Neural progenitor cell (in vitro differentiated cells): Measurements from ENCODE around the gene LGALS4. TPM values are rescaled to one million over a fixed set of nuclear protein-coding genes. Genes with fewer than 3 reads are reported as not detected.
"Not testable (repeated sequence)": the region's sequence is repeated elsewhere in the genome, so short reads cannot be mapped to it uniquely, and the experiment has no call there.

ENCODE experiments used
- DNase-seq: peaks from one replicate; pipeline ENCODE4 v3.0.0-alpha.2; 2016; ENCODE audit warnings: low spot score
- H2AFZ ChIP-seq: fragments of 200-600 bp; sonication (generic); replicated peaks from 2 replicates; pipeline ENCODE4 v1.6.1; 2016; ENCODE audit warnings: antibody characterized with exemption
- H3F3A ChIP-seq: fragments of 200-600 bp; sonication (generic); 2 replicates; pipeline ENCODE4 v1.6.1; 2016; ENCODE audit warnings: antibody characterized with exemption, low read depth
- H3K27ac ChIP-seq: fragments of 200-600 bp; sonication (generic); 2 replicates; pipeline ENCODE4 v1.5.1; 2016; ENCODE audit warnings: mild to moderate bottlenecking
- H3K27me3 ChIP-seq: fragments of 200-600 bp; sonication (generic); 2 replicates; pipeline ENCODE4 v1.6.1; 2016; ENCODE audit warnings: mild to moderate bottlenecking, moderate library complexity
- H3K36me3 ChIP-seq: fragments of 200-600 bp; sonication (generic); 2 replicates; pipeline ENCODE4 v1.5.1; 2016
- H3K4me1 ChIP-seq: fragments of 200-600 bp; sonication (generic); 2 replicates; pipeline ENCODE4 v1.6.1; 2016; ENCODE audit warnings: mixed run types
- H3K4me2 ChIP-seq: fragments of 200-600 bp; sonication (generic); 2 replicates; pipeline ENCODE4 v1.6.1; 2016
- H3K4me3 ChIP-seq: fragments of 200-600 bp; sonication (generic); 2 replicates; pipeline ENCODE4 v1.5.1; 2016
- H3K79me2 ChIP-seq: fragments of 200-600 bp; sonication (generic); 2 replicates; pipeline ENCODE4 v1.6.1; 2016; ENCODE audit warnings: low read depth
- H3K9ac ChIP-seq: fragments of 200-600 bp; sonication (generic); 2 replicates; pipeline ENCODE4 v1.6.1; 2016
- H3K9me3 ChIP-seq: fragments of 200-600 bp; sonication (generic); 2 replicates; pipeline ENCODE4 v1.5.1; 2016; ENCODE audit warnings: low read depth
- H4K20me1 ChIP-seq: fragments of 200-600 bp; sonication (generic); 2 replicates; pipeline ENCODE4 v1.6.1; 2016; ENCODE audit warnings: low read depth
- H3K27ac Mint-ChIP-seq: 3 replicates; pipeline ENCODE4 v1.8.0; 2021; ENCODE audit warnings: mixed read lengths
- H3K27me3 Mint-ChIP-seq: 2 replicates; pipeline ENCODE4 v1.8.0; 2022; ENCODE audit warnings: low read depth, mild to moderate bottlenecking, inconsistent platforms, moderate library complexity, mixed read lengths; ENCODE audit not compliant: insufficient read depth
- H3K36me3 Mint-ChIP-seq: 3 replicates; pipeline ENCODE4 v1.8.0; 2021; ENCODE audit warnings: mixed read lengths
- H3K4me1 Mint-ChIP-seq: 3 replicates; pipeline ENCODE4 v1.8.0; 2021; ENCODE audit warnings: mixed read lengths
- H3K4me3 Mint-ChIP-seq: 3 replicates; pipeline ENCODE4 v1.8.0; 2021; ENCODE audit warnings: mild to moderate bottlenecking, moderate library complexity, mixed read lengths
- H3K9me3 Mint-ChIP-seq: 3 replicates; pipeline ENCODE4 v1.8.0; 2020; ENCODE audit warnings: mixed read lengths
- EZH2 ChIP-seq: fragments of 200-600 bp; sonication (generic); IDR thresholded peaks from 2 replicates; pipeline ENCODE4 v1.6.1; 2017; ENCODE audit warnings: antibody characterized with exemption, mild to moderate bottlenecking, moderate library complexity
- EZH2phosphoT487 ChIP-seq: fragments of 200-600 bp; sonication (generic); IDR thresholded peaks from 2 replicates; pipeline ENCODE4 v1.6.1; 2017; ENCODE audit warnings: antibody characterized with exemption
- small RNA-seq: library from RNA; depleted of rRNA; stranded (forward); fragments of <200 nt; gene quantifications from one replicate; pipeline ENCODE3, GENCODE V24; 2015
- total RNA-seq: library from RNA; depleted of rRNA; stranded (reverse); fragments of >200 nt; gene quantifications from 2 replicates; pipeline ENCODE4 v1.2.3, GENCODE V29; 2015; ENCODE audit warnings: low replicate concordance
- TF ChIP-seq, protein P1 (sequence below): fragments of 200-600 bp; sonication (generic); IDR thresholded peaks from 2 replicates; pipeline ENCODE4 v1.5.1; 2017; ENCODE audit warnings: antibody characterized with exemption, mild to moderate bottlenecking

LGALS4 gene
- total RNA-seq, 1 donor from 2014 or later, result not detected

GRCh38 chr19:38759590-38760003 lies 53.1 kb downstream of the LGALS4 start:
- Histone ChIP-seq H3K4me3 (no peak overlapping the region), H3K9ac (no peak overlapping the region), H3K27ac (no peak overlapping the region), H3K79me2 (no peaks in the 10 kb centered on the region), H3K4me2 (no peak overlapping the region), H2AFZ (no peak overlapping the region), H3K36me3 (no peaks in the 10 kb centered on the region), H4K20me1 (no peaks in the 10 kb centered on the region), H3K4me1 (no peaks in the 10 kb centered on the region), H3K9me3 (no peaks in the 10 kb centered on the region), H3K27me3 (no peaks in the 10 kb centered on the region), H3F3A (no peaks in the 10 kb centered on the region)
- TF ChIP-seq, protein P1, sequence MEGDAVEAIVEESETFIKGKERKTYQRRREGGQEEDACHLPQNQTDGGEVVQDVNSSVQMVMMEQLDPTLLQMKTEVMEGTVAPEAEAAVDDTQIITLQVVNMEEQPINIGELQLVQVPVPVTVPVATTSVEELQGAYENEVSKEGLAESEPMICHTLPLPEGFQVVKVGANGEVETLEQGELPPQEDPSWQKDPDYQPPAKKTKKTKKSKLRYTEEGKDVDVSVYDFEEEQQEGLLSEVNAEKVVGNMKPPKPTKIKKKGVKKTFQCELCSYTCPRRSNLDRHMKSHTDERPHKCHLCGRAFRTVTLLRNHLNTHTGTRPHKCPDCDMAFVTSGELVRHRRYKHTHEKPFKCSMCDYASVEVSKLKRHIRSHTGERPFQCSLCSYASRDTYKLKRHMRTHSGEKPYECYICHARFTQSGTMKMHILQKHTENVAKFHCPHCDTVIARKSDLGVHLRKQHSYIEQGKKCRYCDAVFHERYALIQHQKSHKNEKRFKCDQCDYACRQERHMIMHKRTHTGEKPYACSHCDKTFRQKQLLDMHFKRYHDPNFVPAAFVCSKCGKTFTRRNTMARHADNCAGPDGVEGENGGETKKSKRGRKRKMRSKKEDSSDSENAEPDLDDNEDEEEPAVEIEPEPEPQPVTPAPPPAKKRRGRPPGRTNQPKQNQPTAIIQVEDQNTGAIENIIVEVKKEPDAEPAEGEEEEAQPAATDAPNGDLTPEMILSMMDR, result no peak
- TF ChIP-seq EZH2 (no peak), EZH2phosphoT487 (no peak)
- Mint-ChIP-seq H3K36me3 (no peaks in the 10 kb centered on the region), H3K4me1 (no peaks in the 10 kb centered on the region), H3K9me3 (peaks cover 2% of the 10 kb centered on the region), H3K4me3 (no peak overlapping the region), H3K27ac (no peak overlapping the region), H3K27me3 (peaks cover 9% of the 10 kb centered on the region)
- DNase-seq, result no peak

GRCh38 chr19:38754196-38754595 lies 58.5 kb downstream of the LGALS4 start:
- not testable (repeated sequence) for H3K9me3 Mint-ChIP-seq

GRCh38 chr19:38753783-38754182 lies 59.0 kb downstream of the LGALS4 start:
- not testable (repeated sequence) for H3K4me1 Mint-ChIP-seq, H3K4me2 ChIP-seq, DNase-seq, H3K4me3 Mint-ChIP-seq, H3K27me3 ChIP-seq, H3K79me2 ChIP-seq, H3F3A ChIP-seq, H2AFZ ChIP-seq, H3K36me3 ChIP-seq, H3K9me3 ChIP-seq, H3K27ac Mint-ChIP-seq, H3K9ac ChIP-seq, H3K27ac ChIP-seq, H3K4me1 ChIP-seq, H3K9me3 Mint-ChIP-seq, H4K20me1 ChIP-seq, H3K4me3 ChIP-seq, H3K36me3 Mint-ChIP-seq
- peaks cover 13% of the 10 kb centered on the region for H3K27me3 Mint-ChIP-seq

More at GRCh38 chr19:38754196-38754595, 58.5 kb downstream of the LGALS4 start:
- H3K4me1 ChIP-seq, H3K79me2 ChIP-seq, H3K27ac Mint-ChIP-seq, H3K4me3 ChIP-seq, H2AFZ ChIP-seq, H3K36me3 Mint-ChIP-seq, H3K4me2 ChIP-seq, H3K36me3 ChIP-seq, H3K9me3 ChIP-seq, H3F3A ChIP-seq, H3K9ac ChIP-seq, H3K4me1 Mint-ChIP-seq, H4K20me1 ChIP-seq, H3K27ac ChIP-seq, H3K27me3 ChIP-seq, DNase-seq, H3K4me3 Mint-ChIP-seq: not testable (repeated sequence)
- peaks cover 13% of the 10 kb centered on the region for H3K27me3 Mint-ChIP-seq

Small RNA genes within 50 kb of the gene (small RNA-seq; reads per million reads assigned to genes)
- not detected for gene RNU6-140P

Other genes starting within 250 kb of the LGALS4 start
- gene MAP4K1, start 195.0 kb downstream of the LGALS4 start, total RNA-seq, result 1.9 and 3.6 TPM in 2 replicates
- gene EIF3K, start 193.8 kb downstream of the LGALS4 start, total RNA-seq, result 261 and 432 TPM in 2 replicates
- 127 and 233 TPM in 2 replicates for gene ACTN4, start 165.3 kb downstream of the LGALS4 start, total RNA-seq
- gene CAPN12, start 68.5 kb downstream of the LGALS4 start, total RNA-seq, result 1.0 and 4.9 TPM in 2 replicates
- not detected in 2 replicates for gene LGALS7, start 39.4 kb downstream of the LGALS4 start, total RNA-seq
- gene LGALS7B, start 23.7 kb downstream of the LGALS4 start, total RNA-seq, result not detected in 2 replicates
- gene ECH1, start 18.8 kb upstream of the LGALS4 start, total RNA-seq, result 52.2 and 92.9 TPM in 2 replicates
- 436 and 583 TPM in 2 replicates for gene HNRNPL, start 37.0 kb upstream of the LGALS4 start, total RNA-seq
- 4.7 and 5.4 TPM in 2 replicates for gene RINL, start 65.3 kb upstream of the LGALS4 start, total RNA-seq
- gene SIRT2, start 86.7 kb upstream of the LGALS4 start, total RNA-seq, result 10.9 and 15.2 TPM in 2 replicates
- gene NFKBIB, start 87.0 kb upstream of the LGALS4 start, total RNA-seq, result 8.3 and 11.5 TPM in 2 replicates
- 1.1 and 1.3 TPM in 2 replicates for gene CCER2, start 99.2 kb upstream of the LGALS4 start, total RNA-seq
- gene SARS2, start 117.8 kb upstream of the LGALS4 start, total RNA-seq, result 45.8 and 63.6 TPM in 2 replicates
- gene MRPS12, start 118.0 kb upstream of the LGALS4 start, total RNA-seq, result 9.2 and 23.9 TPM in 2 replicates
- gene FBXO17, start 162.8 kb upstream of the LGALS4 start, total RNA-seq, result 8.3 and 24.9 TPM in 2 replicates
- gene FBXO27, start 219.6 kb upstream of the LGALS4 start, total RNA-seq, result 3.1 and 7.9 TPM in 2 replicates